Stimulated activated CD8-positive, alpha-beta memory T cell treated with anti-CD3 and anti-CD28 coated beads, Interleukin-7, amount 100 ng/mL, for 24 hours (primary cell): Measurements from ENCODE around the gene VPS16.
"Not testable (repeated sequence)": the region's sequence is repeated elsewhere in the genome, so short reads cannot be mapped to it uniquely, and the experiment has no call there.

Experiments
- DNase-seq: peaks from one replicate; pipeline ENCODE4 v3.0.0-alpha.2; 2020; ENCODE audit warnings: low read depth

The VPS16 gene

DNA sequence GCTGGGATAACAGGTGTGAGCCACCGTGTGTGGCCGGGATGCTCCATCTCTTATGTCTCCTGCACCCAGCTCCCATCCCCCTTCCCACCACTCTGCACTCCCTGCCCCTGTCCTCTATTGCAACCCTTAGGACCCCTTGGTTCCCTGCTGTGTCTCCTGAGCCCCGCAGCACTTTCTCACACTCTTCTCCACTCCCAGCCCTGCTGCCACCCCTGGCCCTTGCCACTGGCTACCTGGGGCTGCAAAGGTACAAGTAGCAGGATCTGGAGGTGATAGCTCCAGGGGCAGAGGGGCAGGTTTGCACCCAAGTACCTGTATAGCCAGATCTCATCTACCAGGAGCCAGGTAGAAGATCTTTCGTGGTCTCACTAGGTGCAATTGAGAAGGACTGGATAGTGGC lies 33.5 kb upstream of the VPS16 start:
- no peak for DNase-seq

DNA sequence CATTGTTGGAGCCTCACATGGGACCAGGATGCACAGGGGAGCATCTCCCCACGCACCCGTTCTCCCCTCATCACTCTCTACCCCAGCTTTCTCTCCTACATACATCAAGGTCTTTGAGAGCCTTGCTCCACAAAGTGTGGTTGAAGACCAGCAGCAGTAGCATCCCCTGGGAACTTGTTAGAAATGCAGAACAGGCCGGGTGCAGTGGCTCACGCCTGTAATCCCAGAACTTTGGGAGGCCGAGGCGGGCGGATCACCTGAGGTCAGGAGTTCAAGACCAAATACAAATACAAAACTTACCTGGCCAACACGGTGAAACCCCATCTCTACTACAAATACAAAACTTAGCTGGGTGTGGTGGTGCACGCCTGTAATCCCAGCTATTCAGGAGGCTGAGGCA lies 32.6 kb upstream of the VPS16 start:
- not testable (repeated sequence) for DNase-seq

DNA sequence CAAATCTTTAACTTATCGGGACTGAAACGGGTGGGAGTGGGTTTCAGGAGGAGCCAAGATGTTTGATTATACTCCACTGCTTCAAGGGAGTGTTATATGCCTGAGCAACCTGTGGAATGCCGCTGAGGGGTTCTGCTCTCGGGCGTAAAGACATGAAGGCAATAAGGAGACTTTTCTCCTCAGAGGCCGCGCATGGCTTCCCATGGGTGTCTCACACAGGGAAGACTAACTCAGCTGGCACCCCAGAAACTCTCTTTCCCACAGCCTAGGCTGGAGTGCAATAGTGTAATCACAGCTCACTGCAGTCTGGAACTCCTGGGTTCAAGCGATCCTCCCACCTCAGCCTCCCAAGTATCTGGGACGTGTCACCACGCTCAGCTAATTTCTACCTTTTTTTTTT lies 30.9 kb upstream of the VPS16 start:
- DNase-seq = no peak

GRCh38 chr20:2812189-2812588 lies 28.4 kb upstream of the VPS16 start:
- DNase-seq = no peak

GRCh38 chr20:2814076-2814475 lies 26.5 kb upstream of the VPS16 start:
- DNase-seq = no peak

DNA sequence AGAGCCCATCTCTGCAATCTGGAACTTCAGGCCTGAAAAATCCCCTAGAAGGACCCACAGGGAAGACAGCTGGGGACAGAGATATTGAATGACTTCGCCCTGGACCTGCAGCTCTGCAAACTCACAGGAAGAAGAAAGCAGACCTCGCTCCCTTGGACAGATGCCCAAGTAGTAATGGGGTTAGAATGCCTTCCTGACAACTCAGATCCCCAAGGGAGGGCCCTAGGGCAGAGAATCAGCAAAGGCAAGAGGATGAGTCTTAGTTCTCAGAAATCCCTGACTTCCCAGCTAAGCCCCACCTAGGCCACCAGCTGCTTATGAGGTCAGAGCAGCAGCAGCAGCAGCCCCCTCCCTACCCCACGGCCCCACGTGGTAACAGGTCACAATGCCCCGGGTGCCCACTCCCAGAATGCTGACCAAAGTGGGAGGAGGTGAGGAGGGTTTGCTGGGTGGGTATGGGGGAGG lies 25.9 kb upstream of the VPS16 start, which contains the start of gene C20orf141:
Gene C20orf141, plus strand, starts transcription at position 401 of the 465 bp plus-strand sequence. CDS start 198 bp downstream, outside the sequence.
- DNase-seq = no peak

DNA sequence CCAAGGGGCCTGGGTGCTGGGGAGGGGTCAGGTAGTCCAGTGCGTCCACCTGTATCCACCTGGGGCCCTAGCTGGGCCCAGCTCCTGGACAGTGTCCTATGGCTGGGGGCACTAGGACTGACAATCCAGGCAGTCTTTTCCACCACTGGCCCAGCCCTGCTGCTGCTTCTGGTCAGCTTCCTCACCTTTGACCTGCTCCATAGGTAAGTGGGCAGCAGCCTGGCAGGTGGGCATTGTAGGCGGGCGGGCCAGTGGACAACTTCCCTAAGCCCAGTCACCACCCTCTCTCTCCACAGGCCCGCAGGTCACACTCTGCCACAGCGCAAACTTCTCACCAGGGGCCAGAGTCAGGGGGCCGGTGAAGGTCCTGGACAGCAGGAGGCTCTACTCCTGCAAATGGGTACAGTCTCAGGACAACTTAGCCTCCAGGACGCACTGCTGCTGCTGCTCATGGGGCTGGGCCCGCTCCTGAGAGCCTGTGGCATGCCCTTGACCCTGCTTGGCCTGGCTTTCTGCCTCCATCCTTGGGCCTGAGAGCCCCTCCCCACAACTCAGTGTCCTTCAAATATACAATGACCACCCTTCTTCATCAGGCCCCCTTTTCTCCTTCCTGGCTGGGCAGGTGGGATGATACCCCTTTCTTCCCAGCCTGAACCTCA lies 25.2 kb upstream of the VPS16 start:
- no peak for DNase-seq

- no peak for DNase-seq
Measured at GRCh38 chr20:2816030-2816582, 24.4 kb upstream of the VPS16 start, which contains the start of gene TMEM239. TSS of gene TMEM239 (plus strand) at chr20:2816364. CDS start at chr20:2816555, 191 bp downstream.

GRCh38 chr20:2816583-2817340 lies 23.8 kb upstream of the VPS16 start:
- DNase-seq = no peak

- no peak for DNase-seq
Measured at GRCh38 chr20:2817341-2817726, 23.2 kb upstream of the VPS16 start.

DNA sequence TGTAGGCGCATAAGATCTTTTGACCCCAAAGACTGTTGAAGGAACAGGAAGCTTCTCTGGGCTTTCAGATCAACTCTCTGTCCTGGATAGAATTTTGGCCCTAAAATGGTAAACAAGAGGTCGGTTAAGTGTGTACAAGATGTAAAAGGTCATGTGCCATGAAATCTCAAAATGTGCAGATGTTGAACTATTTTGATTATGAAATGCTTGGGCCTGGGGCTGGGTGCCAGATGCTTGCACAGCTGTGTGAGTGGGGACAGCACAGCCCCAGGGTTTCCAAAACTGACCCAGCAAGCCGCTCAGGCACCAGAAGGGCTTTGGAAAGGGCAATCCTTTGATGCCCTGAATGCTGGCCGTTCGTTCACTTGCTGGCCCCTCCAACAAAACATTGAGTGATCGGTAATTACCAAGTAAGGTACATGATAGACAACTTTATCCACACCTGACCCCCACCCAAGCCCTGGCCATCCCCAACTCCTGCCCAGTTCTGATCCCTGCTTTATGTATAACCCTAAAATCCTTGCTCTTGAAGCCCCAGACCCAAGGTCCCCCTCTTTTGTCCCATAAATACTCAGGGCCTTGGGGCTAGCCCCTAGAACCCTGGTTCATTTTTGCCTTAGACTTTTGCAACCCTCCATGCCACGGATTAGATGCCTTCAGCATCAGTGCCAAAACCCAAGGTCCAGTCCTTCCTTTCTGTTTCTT lies 22.5 kb upstream of the VPS16 start:
- DNase-seq = no peak

GRCh38 chr20:2820084-2820895 lies 20.3 kb upstream of the VPS16 start:
- no peak for DNase-seq

- DNase-seq = no peak
Measured at GRCh38 chr20:2820896-2821869, 19.4 kb upstream of the VPS16 start.

DNA sequence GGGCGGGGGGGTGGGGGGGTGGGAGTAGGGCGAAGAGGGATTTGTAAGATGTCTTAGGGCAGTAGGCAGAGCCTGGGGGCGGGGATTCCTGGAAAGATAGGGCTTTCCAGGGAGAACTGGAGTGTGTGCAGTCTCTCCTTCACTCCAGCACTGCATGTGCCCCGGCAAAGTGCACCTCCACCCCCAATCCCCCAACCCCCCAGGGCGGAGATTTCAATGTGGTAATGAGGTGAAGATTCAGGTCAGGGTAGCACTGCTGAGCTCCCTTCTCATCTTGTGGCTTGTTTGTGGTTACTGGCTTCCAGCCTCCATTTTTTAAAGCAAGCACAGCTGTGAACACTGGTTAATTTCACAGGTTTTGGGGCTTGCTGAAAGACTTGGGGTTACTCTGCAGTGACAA lies 18.5 kb upstream of the VPS16 start:
- DNase-seq = no peak

DNA sequence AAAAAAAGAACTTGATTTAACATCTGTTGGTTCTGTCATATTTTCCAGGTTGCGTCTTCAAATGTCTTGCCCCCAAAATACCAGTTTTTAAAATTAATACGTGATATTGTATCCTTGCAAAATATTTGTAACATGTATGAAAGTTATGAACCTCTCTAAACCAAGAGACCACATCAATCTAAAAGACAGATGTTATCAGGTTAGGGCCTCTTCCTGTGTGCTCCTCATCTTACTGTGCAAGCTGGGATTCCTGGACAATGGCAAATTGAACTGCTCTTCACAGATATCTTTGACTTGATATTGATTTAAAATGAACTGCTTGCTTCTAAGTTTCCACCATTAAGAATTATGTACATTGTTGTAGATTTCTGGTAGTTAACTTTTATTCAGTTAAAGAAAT lies 14.8 kb upstream of the VPS16 start:
- no peak for DNase-seq

DNA sequence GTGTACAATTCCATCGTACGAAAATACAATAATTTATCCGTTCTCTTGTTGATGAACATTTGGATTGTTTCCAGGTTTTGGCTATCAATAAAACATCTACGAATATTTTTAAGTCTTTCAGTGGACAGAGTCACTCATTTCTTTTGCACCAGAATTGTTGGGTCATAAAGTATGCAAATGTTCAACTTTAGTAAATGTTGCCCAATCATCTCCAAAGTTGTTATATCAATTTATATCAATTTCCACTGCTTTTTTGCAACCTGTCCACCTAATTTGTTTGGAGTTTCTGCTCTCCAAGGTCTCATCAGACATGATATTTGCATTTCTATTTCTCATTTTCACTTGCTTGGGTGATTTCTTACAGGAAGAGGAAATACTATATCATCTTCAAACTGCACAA lies 13.9 kb upstream of the VPS16 start:
- no peak for DNase-seq

DNA sequence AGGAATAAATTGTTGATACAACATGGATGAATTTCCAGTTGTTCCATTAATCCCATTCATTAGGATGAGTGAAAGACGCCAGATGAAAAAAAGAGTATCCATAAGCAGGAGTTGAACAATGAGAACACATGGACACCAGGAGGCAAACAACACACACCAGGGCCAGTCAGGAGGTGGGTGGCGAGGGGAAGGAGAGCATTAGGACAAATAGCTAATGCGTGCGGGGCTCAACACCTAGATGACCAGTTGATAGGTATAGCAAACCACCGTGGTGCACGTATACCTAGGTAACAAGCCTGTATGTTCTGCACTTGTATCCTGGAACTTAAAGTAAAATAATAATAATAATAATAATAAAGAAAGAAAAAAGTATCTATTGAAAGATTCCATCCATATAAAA lies 11.2 kb upstream of the VPS16 start:
- no peak for DNase-seq

GRCh38 chr20:2831206-2831605 lies 9.3 kb upstream of the VPS16 start:
- DNase-seq = not testable (repeated sequence)

- DNase-seq = no peak
Measured at GRCh38 chr20:2833761-2834160, 6.8 kb upstream of the VPS16 start.

GRCh38 chr20:2834401-2835110 lies 6.0 kb upstream of the VPS16 start:
- no peak for DNase-seq
